GM20431 (cell line): ENCODE measurements around the gene PDGFA.

Experiments
- in situ Hi-C: fragments of 300-500 bp; cut with MseI, MboI; formaldehyde crosslinking; loops from one replicate; pipeline ENCODE4 v1.15.0; 2020; ENCODE audit warnings: low sequenced_read_pairs; ENCODE audit not compliant: unreplicated experiment

PDGFA gene

GRCh38 chr7:519484-520390, at the start of gene PDGFA:
PDGFA (minus strand) TSS chr7:519846; CDS start chr7:519001, 845 bp downstream.
- in situ Hi-C loops, result no loop called here

- in situ Hi-C loops, result no loop called here
Measured at GRCh38 chr7:568031-568951, 48.6 kb upstream of the PDGFA start.

- in situ Hi-C loops, result no loop called here
Measured at GRCh38 chr7:567305-567883, 47.7 kb upstream of the PDGFA start.

- in situ Hi-C loops, result no loop called here
Measured at GRCh38 chr7:566100-566499, 46.5 kb upstream of the PDGFA start.

DNA sequence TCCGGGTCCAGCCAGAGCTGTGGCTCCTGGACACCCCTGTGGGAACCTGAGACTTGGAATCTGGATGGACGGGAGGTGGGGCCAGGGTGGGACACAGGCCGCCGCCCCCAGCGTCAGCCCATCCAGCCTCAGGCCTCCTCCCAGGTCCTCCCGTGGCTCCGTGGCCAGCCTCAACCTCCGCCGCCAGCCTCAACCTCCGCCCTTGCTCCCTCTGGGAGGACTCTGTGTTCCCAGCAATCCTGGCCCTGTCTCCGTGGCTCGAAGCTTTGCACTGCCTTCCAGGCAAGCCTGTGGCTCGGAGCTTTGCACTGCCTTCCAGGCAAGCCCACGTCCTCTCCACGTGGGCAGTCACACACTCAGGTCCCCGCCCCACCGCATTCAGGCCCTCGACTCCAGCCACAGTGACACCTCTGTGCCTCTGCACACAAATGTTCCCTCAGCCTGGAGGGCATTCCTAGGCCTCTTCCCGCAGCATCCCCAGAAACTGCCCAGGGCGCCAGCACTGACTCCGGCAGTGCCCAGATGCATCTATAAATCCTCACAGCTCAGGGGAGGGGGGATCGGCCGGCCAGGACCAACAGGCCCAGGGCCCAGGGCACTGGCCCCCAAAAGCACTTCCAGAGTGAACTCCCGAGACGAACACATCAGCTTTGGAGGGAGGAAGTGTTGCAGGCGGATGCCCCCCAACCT, 44.7 kb upstream of the PDGFA start:
- in situ Hi-C loops, result no loop called here

DNA sequence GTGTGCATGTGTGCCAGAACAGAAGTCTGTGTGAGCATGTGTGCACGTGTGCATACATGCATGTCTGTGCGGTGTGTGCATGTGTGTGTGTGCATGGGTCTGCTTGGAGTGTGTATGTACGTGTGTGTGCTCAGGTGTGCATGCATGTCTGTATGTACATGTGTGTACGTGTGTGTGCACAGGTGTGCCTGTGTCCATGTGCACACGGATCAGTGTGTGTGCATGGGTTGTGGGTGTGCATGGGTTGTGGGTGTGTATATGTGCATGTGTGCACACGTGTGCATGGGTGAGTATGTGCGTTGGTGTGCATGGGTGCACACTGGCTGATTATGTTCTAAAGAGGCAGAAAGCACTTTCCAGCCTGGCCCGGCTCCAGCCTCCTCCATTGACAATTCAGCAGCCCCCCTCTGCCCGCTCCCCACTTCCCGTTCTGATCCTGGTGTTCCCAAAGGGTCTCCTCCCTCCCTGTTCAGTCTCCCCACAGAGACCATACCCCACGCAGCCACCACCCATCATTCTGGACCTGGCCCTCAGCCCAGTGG, 44.1 kb upstream of the PDGFA start:
- in situ Hi-C loops, result no loop called here

DNA sequence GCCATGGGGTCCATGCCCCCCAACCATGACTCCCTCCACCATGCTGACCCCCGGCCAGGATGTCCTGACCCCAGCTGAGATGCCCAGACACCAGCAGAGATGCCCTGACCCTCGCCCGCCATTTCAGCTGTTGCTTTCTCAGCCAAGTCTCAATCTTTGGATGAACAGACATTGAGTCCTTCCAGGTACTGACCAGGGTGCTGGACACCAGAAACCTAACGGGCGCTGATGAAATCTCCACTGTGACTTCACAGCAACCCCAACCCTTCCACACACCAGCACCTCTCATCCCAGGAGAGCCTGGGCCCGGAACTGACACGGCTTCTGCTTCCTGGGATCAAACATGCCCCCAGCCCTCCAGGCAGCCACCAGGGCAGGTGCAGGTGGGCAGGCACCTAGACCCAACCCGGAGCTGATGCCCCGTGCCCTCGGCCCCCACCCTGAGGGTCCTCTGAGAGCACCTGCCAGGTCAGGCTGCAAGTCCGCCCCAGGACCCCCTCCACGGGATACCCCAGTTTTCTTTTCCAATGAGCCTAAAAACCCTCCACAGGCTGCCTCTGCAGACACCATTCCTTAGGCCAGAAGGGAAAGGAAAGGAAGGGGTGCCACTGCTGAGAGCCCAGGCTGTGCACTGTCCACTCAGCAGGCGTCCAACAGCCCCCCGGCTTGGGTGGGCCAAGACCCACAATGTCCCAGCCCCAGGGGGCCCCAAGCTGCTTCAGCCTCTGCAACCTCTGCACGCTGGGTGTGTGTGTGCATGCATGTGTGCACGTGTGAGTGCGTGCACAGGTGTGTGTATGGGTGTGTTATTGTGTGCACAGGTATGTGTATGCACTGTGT, 43.4 kb upstream of the PDGFA start:
- in situ Hi-C loops, result no loop called here

DNA sequence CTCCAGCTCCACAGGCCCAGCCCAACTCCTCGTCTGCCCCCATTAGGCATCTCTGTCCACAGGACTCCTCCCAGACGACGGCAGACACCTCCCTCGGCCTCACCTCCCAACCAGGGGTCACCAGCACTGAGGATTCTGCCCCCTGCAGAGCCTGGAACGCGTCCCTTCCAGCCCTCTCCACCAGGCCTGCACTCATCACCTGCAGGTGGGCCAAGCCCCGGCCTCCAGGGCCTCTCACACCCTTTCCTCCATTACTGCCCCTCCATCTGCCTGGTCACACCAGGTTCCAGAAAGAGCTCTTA, 42.7 kb upstream of the PDGFA start:
- in situ Hi-C loops, result no loop called here

- in situ Hi-C loops, result no loop called here
Measured at GRCh38 chr7:561631-562373, 42.2 kb upstream of the PDGFA start.

DNA sequence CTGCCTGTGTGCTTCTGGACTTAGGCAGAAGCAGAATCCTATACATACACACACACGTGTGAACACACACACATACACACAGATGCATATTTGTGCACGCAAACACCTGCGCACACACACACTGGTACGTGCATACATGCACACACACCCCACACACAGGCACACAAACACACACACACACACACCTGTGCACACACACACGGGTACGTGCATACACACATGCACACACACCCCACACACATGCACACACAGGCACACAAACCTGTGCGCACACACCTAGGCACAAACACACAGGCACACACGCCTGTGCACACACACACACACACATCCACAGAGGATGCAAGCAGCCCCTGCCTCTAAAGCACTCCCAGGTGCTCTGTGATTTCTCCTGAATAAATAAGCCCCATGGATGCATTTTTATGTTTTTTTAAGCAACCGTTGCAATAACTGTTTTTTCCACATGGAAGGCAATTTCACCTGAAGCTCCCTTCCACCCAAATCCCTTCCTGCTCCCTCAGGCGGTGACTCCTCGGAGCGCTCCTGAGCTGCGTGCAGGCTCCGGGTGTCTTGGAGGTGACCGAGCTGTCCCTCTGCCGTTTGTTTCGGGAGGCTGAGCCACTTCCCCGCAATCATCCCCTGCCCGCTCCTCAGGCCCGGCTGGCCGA, 41.5 kb upstream of the PDGFA start:
- in situ Hi-C loops, result no loop called here

GRCh38 chr7:559396-559705, 39.7 kb upstream of the PDGFA start:
- in situ Hi-C loops, result no loop called here

DNA sequence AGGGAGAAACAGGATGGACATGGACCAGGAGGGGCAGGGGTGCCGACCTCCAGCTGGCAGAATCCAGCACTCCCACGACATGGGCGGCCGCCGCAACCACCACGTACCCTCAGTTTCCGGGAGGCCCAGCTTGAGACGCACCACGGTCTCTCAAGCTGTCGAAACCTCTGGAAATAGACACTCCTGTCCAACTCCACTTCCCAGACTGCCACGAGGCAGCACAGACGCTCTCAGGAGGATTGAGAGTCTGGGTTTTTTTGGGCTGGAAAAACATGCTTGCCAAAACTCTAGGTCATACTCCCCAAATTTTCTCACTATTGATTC, 37.9 kb upstream of the PDGFA start:
- in situ Hi-C loops, result no loop called here

- in situ Hi-C loops, result no loop called here
Measured at GRCh38 chr7:556837-557557, 37.4 kb upstream of the PDGFA start.

- in situ Hi-C loops, result no loop called here
Measured at GRCh38 chr7:556291-556826, 36.7 kb upstream of the PDGFA start.

GRCh38 chr7:555551-556160, 36.0 kb upstream of the PDGFA start:
- in situ Hi-C loops, result no loop called here

DNA sequence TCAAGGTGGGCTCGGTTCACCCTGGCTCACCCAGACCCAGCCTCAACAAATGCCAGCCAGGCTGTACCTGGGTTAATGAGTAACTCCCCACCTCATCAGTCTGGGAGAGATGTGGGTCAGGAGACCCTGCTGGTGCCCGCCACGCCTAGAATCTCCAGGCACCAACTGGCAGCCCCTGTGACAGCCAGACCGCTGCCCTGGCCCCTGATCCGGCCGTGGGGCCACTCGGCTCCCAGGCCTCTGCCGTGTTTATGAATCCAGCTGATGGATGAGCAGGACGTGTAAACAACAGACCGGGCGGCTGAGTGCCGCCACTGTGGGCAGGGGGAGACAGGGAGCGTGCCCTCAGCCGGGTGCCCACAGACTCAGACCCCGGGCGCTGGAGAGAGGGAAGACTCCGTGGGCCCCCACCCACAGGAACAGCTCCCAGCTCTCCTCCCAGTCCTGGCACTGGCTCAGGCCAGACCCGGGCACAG, 34.0 kb upstream of the PDGFA start:
- in situ Hi-C loops, result no loop called here
